Body of pancreas (tissue), 4 donors: ENCODE data around the gene SETMAR.

Experiments
- CTCF ChIP-seq, 7 experiments: fragments of 450-650 bp in 4 of 7; fragments of 200-600 bp in 3 of 7; sonication (generic) in 3 of 7; IDR thresholded peaks; one replicate each; pipeline ENCODE4 v1.5.1; 2016 to 2019; ENCODE audit warnings: antibody characterized with exemption in 7 of 7
- POLR2A ChIP-seq, 3 donors: fragments of 450-650 bp; IDR thresholded peaks; one replicate each; pipeline ENCODE4 v1.6.1; 2016; ENCODE audit warnings: antibody characterized with exemption in 3 of 3, mild to moderate bottlenecking in 2 of 3

DNA sequence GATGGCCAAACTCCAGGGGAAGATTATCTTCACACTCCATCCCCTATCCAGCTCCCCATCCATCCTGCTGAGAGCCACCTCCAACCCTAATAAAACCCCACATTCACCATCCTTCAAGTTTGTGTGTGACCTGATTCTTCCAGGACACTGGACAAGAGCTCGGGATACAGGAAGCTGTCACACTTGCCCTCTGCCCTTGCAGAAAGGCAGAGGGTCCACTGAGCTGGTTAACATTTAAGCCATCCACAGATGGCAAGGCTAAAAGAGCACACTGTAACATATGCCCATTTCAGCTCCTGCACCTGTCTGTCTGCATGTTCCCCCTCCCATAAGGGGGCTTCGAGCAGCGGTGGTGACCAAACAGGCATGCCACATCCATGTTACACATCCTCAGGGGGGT is 29.8 kb downstream of the SETMAR start:
- TF ChIP-seq CTCF (IDR thresholded peaks at IDR 0.05) (no peak), POLR2A (IDR thresholded peaks at IDR 0.05) (no peak)
